ENCODE data around the gene GSG1L.

GSG1L gene

GRCh38 chr16:27791404-27791719 is 272.2 kb downstream of the GSG1L start:
- no peak for DNase-seq (ENCODE audit: low read depth in 2 of 2)

GRCh38 chr16:27790546-27791403 is 272.7 kb downstream of the GSG1L start:
- DNase-seq (ENCODE audit: low read depth in 2 of 2): no peak

- no peak for DNase-seq (ENCODE audit: low read depth in 2 of 2)
These were observed 273.8 kb downstream of the GSG1L start for GRCh38 chr16:27789595-27790241.

GRCh38 chr16:27789150-27789549 is 274.4 kb downstream of the GSG1L start:
- no peak for DNase-seq (ENCODE audit: low read depth in 2 of 2)

GRCh38 chr16:27787665-27788064 is 275.8 kb downstream of the GSG1L start:
- no peak for DNase-seq (ENCODE audit: low read depth in 2 of 2)

DNA sequence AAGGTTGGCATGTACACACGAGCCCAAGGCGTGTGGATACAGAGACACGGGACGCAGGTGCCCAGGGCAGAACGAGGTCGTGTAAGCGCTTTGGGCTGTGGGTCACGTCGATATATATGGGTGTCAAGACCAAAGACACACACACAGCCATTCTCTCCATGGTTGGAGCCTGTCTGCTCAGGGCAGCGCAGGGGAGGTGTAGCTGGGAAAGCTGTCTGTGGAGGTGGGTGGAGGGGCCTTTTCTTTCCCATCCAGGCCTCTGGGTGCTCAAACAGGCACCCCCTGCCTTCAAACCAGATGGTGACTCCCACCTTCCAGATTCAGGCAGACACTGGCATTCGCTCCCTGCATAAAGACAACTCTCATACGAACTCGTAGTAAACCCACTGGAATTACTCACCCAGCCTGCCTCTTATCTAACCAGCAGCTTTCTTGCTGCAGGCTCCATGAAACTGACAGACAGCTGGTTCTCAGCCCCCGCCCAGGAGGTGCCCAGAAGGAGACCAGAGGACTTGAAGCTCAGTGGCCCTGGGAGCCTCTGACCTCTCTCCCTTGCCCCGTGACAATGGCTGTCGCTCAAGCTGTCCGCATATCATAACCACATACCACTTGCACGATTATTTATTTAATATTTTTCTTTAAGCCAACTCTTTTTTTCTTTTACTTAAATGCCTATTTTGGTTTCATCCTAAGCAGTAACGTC is 276.4 kb downstream of the GSG1L start:
- no peak for DNase-seq (ENCODE audit: low read depth in 2 of 2)

GRCh38 chr16:27786221-27786922 is 277.1 kb downstream of the GSG1L start:
- no peak for DNase-seq (ENCODE audit: low read depth in 2 of 2)

- DNase-seq (ENCODE audit: low read depth in 2 of 2): no peak
These were observed 278.2 kb downstream of the GSG1L start for GRCh38 chr16:27785307-27785678.

DNA sequence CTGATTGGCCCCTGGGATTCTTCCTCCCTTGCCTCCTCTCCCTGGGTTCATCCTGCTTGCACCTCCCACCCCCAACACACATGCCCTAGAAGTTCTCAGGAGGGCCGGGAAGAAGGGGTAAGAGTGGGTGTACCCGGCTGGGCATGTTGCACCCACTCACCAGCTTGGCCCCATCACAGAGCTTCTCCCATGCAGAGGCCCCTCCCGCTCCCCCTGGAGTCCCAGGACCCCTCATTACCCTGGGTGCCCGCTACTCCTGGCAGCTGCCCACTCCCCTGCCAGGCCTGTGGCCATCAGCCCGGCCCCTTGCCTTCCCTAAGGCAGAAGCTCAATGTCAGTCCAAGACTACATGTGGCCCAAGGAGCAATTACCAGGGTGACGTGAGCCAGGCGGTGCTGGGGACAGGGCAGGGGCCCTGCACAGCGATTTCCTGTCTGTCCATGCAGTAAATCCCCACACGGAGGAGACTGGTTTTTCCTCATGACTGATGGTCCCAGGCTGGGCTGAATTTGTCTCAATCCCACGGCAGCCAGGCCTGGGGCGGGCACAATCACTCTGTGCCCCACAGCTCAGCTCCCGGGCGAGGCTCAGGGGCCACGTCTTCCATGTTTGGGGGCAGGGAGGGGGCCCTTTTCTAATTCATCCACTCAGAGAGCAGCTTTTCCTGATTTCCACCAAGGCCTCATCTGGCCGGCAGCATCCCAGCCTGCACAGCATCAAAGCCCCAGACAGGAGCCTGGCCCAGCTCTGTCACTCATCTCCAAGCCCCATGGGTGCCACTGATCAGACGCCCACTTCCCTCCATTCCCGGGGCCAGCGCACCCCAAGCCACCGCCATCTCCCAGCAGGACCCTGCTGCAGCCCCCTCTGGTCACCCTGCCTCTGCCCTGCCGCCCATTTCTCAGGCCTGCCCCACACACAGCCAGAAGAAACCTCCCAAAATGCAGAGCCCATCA is 278.9 kb downstream of the GSG1L start:
- no peak for DNase-seq (ENCODE audit: low read depth in 2 of 2)

GRCh38 chr16:27781981-27782880 is 281.3 kb downstream of the GSG1L start:
- no peak for DNase-seq (ENCODE audit: low read depth in 2 of 2)

DNA sequence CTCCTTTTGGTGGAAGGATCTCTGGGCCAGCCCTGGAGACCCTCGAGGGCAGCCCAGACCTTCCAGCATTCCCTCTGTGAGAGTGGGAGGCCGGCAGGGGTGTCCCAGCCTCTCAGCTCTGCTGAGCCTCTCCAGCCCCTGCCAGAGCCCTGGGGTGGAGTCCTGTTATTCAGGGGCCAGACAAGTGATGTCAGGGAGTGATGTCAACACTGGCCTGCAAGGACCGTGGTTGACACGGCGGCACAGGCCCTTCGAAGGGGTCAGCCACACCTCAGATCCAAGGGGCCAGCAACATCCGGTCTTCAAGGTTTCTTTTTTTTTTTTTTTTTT is 282.4 kb downstream of the GSG1L start:
- DNase-seq (ENCODE audit: low read depth in 2 of 2): no peak

- DNase-seq (ENCODE audit: low read depth in 2 of 2): no peak
These were observed 282.9 kb downstream of the GSG1L start for GRCh38 chr16:27780468-27781194.

- DNase-seq (ENCODE audit: low read depth in 2 of 2): no peak
These were observed 283.8 kb downstream of the GSG1L start for GRCh38 chr16:27779641-27780164.

DNA sequence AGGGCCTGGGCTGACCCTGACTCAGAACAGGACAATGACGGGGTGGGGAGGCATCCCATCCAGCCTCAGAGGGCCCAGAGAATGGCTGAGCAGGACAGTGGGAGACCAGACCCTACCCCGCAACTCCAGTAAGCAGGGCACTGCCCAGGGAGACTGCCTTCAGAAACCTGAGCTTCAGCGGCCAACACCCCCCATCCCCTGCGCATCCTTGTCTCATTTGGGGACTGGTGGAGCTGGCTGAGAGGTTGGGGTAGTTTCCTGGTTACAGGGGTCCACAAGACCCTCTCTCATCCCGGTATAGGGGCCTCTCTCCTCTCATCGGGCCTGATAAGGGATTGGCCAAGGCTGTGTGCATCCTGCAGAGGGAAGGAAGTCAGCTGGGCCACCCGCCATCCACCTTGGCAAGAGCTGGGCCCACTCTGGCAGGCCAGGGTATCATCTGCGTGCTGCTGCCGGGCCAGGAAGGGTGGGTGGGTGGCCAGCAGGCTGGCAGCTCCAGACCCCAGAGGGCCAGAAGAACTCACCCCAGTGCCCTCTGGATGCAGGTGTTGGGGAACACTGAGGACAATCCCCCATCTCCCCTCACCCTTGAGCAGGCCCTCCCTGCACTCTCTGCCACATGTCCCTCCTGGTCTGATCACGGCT is 284.5 kb downstream of the GSG1L start:
- DNase-seq (ENCODE audit: low read depth in 2 of 2): no peak

- DNase-seq (ENCODE audit: low read depth in 2 of 2): no peak
These were observed 285.2 kb downstream of the GSG1L start for GRCh38 chr16:27778171-27778925.

- DNase-seq (ENCODE audit: low read depth in 2 of 2): no peak
These were observed 286.0 kb downstream of the GSG1L start for GRCh38 chr16:27777527-27777926.

DNA sequence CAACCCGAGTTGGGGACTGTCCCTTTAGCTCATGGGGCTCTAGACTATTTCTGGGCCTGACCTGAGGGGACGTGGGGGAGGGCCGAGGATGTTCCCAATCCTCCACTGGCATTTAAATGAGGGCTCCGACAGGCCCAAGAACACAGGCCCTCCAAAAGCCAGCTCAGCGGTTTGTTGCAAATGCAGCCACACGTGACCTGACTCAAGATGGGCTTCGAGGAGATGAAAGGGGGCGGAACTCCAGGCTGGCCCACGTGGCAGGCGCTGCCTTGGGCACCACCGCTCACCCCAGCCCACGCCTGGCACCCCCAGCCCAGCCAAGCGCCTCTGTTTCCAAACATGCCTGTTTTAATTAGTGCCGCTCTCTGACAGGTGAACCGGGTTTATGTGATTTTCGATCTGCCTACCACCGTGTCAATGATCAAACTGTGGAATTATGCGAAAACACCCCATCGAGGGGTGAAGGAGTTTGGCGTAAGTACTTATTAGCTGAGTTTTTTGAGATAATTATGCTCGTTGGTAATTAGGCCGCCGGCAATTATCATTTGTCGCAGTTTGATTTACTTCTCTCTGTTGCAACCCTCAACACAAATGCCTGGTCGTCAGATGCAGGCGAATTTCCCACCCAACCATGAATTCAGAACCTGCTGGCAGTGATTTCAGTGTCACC is 286.8 kb downstream of the GSG1L start:
- DNase-seq (ENCODE audit: low read depth in 2 of 2): no peak
